Measurements from ENCODE around the gene RPL13. TPM values are rescaled to one million over a fixed set of nuclear protein-coding genes. Genes with fewer than 3 reads are reported as not detected.
"Not testable (repeated sequence)": the region's sequence is repeated elsewhere in the genome, so short reads cannot be mapped to it uniquely, and the experiment has no call there.

Gene RPL13
- polyA plus RNA-seq, 1 donor from 2014 or later, result 2,685 TPM

DNA sequence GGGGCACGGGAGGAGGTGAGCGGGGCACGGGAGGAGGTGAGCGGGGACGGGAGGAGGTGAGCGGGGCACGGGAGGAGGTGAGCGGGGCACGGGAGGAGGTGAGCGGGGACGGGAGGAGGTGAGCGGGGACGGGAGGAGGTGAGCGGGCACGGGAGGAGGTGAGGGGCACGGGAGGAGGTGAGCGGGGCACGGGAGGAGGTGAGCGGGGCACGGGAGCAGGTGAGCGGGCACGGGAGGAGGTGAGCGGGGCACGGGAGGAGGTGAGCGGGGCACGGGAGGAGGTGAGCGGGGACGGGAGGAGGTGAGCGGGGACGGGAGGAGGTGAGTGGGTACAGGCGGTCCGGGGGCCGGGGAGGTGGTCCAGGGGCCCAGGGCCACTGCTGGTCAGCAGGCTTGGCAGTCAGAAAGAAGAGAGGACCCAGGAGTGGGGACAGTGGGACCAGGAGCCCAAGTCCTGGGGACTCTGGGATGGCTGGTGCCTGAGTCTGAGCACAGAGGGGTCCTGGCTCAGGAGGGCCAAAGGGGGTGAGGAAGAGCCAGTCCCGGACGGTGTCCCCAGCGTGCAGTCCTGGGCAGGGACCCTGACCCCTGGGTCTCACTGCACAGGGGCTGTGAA lies 10.6 kb downstream of the RPL13 start:
- H3K36me3 ChIP-seq (ENCODE audit: insufficient read depth, low read length); H3K4me3 ChIP-seq (ENCODE audit: low read length); H3K9me3 ChIP-seq (ENCODE audit: low read length); H3K9ac ChIP-seq (ENCODE audit: low read length); H3K4me2 ChIP-seq (ENCODE audit: low read length); H3K27ac ChIP-seq (ENCODE audit: low read length); H4K20me1 ChIP-seq (ENCODE audit: insufficient read depth); H3K9me2 ChIP-seq (ENCODE audit: insufficient read depth, low read length); H3K79me2 ChIP-seq (replicated peaks; ENCODE audit: insufficient read depth, low read length); H2AFZ ChIP-seq (ENCODE audit: low read depth, low read length); H3F3A ChIP-seq (ENCODE audit: insufficient read depth, low read length, poor library complexity, severe bottlenecking): not testable (repeated sequence)
- peaks cover 31% of the 10 kb centered on the region for H3K27me3 ChIP-seq (ENCODE audit: insufficient read depth, low read depth, low read length)

DNA sequence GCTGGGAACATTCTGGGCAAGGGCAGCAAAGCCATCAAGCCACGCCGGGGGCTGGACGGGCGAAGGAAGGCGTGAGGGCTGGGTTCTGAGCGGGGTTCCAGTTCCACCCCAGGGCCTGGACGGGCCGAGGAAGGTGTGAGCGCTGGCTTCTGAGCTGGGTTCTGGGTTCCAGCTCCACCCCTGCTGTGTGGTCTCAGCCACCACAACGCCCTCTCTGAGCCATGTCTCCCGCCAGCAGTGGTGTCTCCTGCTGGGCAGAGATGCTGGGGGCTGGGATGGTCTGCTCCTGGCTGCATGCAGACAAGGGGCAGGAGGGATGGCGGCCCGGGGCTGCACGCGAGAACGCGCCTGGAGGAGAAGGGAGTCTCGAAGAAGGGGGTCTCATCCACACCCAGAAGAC lies 11.2 kb downstream of the RPL13 start:
- TF ChIP-seq EP300 (conservative IDR thresholded peaks at IDR 0.05; ENCODE audit: poor library complexity, severe bottlenecking), result no peak
- no peak for TF ChIP-seq RAD21 (conservative IDR thresholded peaks at IDR 0.05)
- no peak for TF ChIP-seq SMC3 (conservative IDR thresholded peaks at IDR 0.05; ENCODE audit: poor library complexity)
- TF ChIP-seq, protein P1, sequence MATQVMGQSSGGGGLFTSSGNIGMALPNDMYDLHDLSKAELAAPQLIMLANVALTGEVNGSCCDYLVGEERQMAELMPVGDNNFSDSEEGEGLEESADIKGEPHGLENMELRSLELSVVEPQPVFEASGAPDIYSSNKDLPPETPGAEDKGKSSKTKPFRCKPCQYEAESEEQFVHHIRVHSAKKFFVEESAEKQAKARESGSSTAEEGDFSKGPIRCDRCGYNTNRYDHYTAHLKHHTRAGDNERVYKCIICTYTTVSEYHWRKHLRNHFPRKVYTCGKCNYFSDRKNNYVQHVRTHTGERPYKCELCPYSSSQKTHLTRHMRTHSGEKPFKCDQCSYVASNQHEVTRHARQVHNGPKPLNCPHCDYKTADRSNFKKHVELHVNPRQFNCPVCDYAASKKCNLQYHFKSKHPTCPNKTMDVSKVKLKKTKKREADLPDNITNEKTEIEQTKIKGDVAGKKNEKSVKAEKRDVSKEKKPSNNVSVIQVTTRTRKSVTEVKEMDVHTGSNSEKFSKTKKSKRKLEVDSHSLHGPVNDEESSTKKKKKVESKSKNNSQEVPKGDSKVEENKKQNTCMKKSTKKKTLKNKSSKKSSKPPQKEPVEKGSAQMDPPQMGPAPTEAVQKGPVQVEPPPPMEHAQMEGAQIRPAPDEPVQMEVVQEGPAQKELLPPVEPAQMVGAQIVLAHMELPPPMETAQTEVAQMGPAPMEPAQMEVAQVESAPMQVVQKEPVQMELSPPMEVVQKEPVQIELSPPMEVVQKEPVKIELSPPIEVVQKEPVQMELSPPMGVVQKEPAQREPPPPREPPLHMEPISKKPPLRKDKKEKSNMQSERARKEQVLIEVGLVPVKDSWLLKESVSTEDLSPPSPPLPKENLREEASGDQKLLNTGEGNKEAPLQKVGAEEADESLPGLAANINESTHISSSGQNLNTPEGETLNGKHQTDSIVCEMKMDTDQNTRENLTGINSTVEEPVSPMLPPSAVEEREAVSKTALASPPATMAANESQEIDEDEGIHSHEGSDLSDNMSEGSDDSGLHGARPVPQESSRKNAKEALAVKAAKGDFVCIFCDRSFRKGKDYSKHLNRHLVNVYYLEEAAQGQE (IDR thresholded peaks at IDR 0.05; ENCODE audit: borderline replicate concordance), result no peak
- no peak for TF ChIP-seq TAF1 (IDR thresholded peaks at IDR 0.05; ENCODE audit: low read depth)
- no peak for TF ChIP-seq MXI1 (conservative IDR thresholded peaks at IDR 0.05; ENCODE audit: poor library complexity, severe bottlenecking)
- no peak for TF ChIP-seq EZH2 (IDR thresholded peaks at IDR 0.05; ENCODE audit: borderline replicate concordance, insufficient read depth, low read length, poor library complexity, severe bottlenecking)
- TF ChIP-seq POLR2AphosphoS5 (IDR thresholded peaks at IDR 0.05), result no peak
- TF ChIP-seq, protein P2, sequence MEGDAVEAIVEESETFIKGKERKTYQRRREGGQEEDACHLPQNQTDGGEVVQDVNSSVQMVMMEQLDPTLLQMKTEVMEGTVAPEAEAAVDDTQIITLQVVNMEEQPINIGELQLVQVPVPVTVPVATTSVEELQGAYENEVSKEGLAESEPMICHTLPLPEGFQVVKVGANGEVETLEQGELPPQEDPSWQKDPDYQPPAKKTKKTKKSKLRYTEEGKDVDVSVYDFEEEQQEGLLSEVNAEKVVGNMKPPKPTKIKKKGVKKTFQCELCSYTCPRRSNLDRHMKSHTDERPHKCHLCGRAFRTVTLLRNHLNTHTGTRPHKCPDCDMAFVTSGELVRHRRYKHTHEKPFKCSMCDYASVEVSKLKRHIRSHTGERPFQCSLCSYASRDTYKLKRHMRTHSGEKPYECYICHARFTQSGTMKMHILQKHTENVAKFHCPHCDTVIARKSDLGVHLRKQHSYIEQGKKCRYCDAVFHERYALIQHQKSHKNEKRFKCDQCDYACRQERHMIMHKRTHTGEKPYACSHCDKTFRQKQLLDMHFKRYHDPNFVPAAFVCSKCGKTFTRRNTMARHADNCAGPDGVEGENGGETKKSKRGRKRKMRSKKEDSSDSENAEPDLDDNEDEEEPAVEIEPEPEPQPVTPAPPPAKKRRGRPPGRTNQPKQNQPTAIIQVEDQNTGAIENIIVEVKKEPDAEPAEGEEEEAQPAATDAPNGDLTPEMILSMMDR (IDR thresholded peaks at IDR 0.05; ENCODE audit: poor library complexity, severe bottlenecking), result no peak
- Histone ChIP-seq H4K20me1 (ENCODE audit: insufficient read depth) (no peaks in the 10 kb centered on the region), H3K9ac (ENCODE audit: low read length) (no peak overlapping the region), H2AFZ (ENCODE audit: low read depth, low read length) (no peak overlapping the region), H3K79me2 (replicated peaks; ENCODE audit: insufficient read depth, low read length) (no peaks in the 10 kb centered on the region), H3K4me2 (ENCODE audit: low read length) (no peak overlapping the region), H3K9me2 (ENCODE audit: insufficient read depth, low read length) (no peaks in the 10 kb centered on the region), H3K9me3 (ENCODE audit: low read length) (no peaks in the 10 kb centered on the region), H3F3A (ENCODE audit: insufficient read depth, low read length, poor library complexity, severe bottlenecking) (no peaks in the 10 kb centered on the region), H3K27me3 (ENCODE audit: insufficient read depth, low read depth, low read length) (peaks cover 36% of the 10 kb centered on the region), H3K36me3 (ENCODE audit: insufficient read depth, low read length) (no peaks in the 10 kb centered on the region), H3K27ac (ENCODE audit: low read length) (no peak overlapping the region), H3K4me3 (ENCODE audit: low read length) (no peak overlapping the region)

DNA sequence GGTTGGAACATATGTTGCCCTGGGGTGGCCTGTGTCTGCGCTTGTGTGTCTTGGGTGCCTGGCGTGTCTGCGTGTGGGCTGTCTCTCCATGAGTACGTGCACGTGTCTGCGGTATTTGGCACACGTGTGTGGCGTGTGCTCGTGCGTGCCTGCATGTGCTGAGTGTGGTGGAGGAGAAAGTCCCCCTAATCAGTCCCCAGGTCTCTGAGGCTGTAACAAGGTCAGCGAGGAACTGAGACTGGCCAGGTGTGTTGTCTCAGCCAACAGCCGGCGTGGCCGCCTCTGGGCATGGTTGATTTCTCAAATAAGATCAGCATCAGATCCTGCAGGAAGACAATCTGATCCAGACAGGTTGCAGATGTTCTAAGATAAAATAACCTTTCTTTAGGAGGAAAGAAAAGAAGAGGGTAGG lies 11.6 kb downstream of the RPL13 start:
- Histone ChIP-seq H3K27me3 (ENCODE audit: insufficient read depth, low read depth, low read length) (peaks cover 41% of the 10 kb centered on the region), H3K4me3 (ENCODE audit: low read length) (no peak overlapping the region), H3K27ac (ENCODE audit: low read length) (no peak overlapping the region), H2AFZ (ENCODE audit: low read depth, low read length) (no peak overlapping the region), H3K9ac (ENCODE audit: low read length) (no peak overlapping the region), H4K20me1 (ENCODE audit: insufficient read depth) (no peaks in the 10 kb centered on the region), H3F3A (ENCODE audit: insufficient read depth, low read length, poor library complexity, severe bottlenecking) (no peaks in the 10 kb centered on the region), H3K4me2 (ENCODE audit: low read length) (no peak overlapping the region), H3K79me2 (replicated peaks; ENCODE audit: insufficient read depth, low read length) (no peaks in the 10 kb centered on the region), H3K36me3 (ENCODE audit: insufficient read depth, low read length) (no peaks in the 10 kb centered on the region), H3K9me2 (ENCODE audit: insufficient read depth, low read length) (no peaks in the 10 kb centered on the region), H3K9me3 (ENCODE audit: low read length) (no peaks in the 10 kb centered on the region)
- TF ChIP-seq RAD21 (conservative IDR thresholded peaks at IDR 0.05), result no peak
- TF ChIP-seq POLR2AphosphoS5 (IDR thresholded peaks at IDR 0.05), result no peak
- TF ChIP-seq EZH2 (IDR thresholded peaks at IDR 0.05; ENCODE audit: borderline replicate concordance, insufficient read depth, low read length, poor library complexity, severe bottlenecking), result no peak
- TF ChIP-seq MXI1 (conservative IDR thresholded peaks at IDR 0.05; ENCODE audit: poor library complexity, severe bottlenecking), result no peak
- TF ChIP-seq TAF1 (IDR thresholded peaks at IDR 0.05; ENCODE audit: low read depth), result no peak
- no peak for TF ChIP-seq EP300 (conservative IDR thresholded peaks at IDR 0.05; ENCODE audit: poor library complexity, severe bottlenecking)
- no peak for TF ChIP-seq SMC3 (conservative IDR thresholded peaks at IDR 0.05; ENCODE audit: poor library complexity)
- TF ChIP-seq, protein P1 (IDR thresholded peaks at IDR 0.05; ENCODE audit: borderline replicate concordance), result no peak
- TF ChIP-seq, protein P2 (IDR thresholded peaks at IDR 0.05; ENCODE audit: poor library complexity, severe bottlenecking), result no peak

Measured in neural cell (in vitro differentiated cells).